ENCODE measurements around the gene DNAH3.
"Not testable (repeated sequence)": the region's sequence is repeated elsewhere in the genome, so short reads cannot be mapped to it uniquely, and the experiment has no call there.

DNA sequence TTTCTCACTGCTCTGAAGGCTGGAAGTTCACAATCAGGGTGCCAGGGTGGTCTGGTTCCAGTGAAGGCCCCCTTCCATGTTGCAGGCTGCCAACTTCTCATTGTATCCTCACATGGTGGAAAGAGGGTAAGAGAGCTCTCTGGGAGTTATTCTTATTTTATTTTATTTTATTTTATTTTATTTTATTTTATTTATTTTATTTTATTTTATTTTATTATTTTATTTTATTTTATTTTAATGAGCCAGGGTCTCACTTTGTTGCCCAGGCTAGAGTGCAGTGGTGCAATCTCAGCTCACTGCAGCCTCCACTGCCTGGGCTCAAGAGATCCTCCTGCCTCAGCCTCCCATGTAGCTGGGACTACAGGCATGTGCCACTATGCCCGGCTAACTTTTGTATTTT lies 5.4 kb upstream of the DNAH3 start:
- TF ChIP-seq, protein P1, sequence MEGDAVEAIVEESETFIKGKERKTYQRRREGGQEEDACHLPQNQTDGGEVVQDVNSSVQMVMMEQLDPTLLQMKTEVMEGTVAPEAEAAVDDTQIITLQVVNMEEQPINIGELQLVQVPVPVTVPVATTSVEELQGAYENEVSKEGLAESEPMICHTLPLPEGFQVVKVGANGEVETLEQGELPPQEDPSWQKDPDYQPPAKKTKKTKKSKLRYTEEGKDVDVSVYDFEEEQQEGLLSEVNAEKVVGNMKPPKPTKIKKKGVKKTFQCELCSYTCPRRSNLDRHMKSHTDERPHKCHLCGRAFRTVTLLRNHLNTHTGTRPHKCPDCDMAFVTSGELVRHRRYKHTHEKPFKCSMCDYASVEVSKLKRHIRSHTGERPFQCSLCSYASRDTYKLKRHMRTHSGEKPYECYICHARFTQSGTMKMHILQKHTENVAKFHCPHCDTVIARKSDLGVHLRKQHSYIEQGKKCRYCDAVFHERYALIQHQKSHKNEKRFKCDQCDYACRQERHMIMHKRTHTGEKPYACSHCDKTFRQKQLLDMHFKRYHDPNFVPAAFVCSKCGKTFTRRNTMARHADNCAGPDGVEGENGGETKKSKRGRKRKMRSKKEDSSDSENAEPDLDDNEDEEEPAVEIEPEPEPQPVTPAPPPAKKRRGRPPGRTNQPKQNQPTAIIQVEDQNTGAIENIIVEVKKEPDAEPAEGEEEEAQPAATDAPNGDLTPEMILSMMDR (IDR thresholded peaks at IDR 0.05; ENCODE audit: low read depth, low read length): not testable (repeated sequence)
- not testable (repeated sequence) for TF ChIP-seq POLR2A (IDR thresholded peaks at IDR 0.05; ENCODE audit: extremely low read depth, insufficient read length)
- TF ChIP-seq, protein P2, sequence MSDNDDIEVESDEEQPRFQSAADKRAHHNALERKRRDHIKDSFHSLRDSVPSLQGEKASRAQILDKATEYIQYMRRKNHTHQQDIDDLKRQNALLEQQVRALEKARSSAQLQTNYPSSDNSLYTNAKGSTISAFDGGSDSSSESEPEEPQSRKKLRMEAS (IDR thresholded peaks at IDR 0.05; ENCODE audit: low read depth, low read length): not testable (repeated sequence)

Data from NB4 (cell line).